Body of pancreas (tissue), 4 donors: ENCODE results near the gene CACNA1C. TPM values are rescaled to one million over a fixed set of nuclear protein-coding genes. Genes with fewer than 3 reads are reported as not detected.

Source experiments
- ATAC-seq: fragments of 150-250 bp; one replicate; pipeline ENCODE4 v1.9.1; 2016
- DNase-seq, 4 donors: peaks; one replicate each; pipeline ENCODE4 v3.0.0-alpha.2; 2019
- H3K27ac ChIP-seq, 4 donors: fragments of 200-600 bp; sonication (generic); 1 replicate in 3 of 4; 2 replicates in 1 of 4; pipeline versions ENCODE4 v1.5.1 to v1.6.1; 2016 to 2019; ENCODE audit warnings: mild to moderate bottlenecking in 1 of 4, mixed read lengths in 1 of 4, moderate library complexity in 1 of 4
- H3K27me3 ChIP-seq, 2 donors: fragments of 200-600 bp; sonication (generic); one replicate each; pipeline ENCODE4 v1.6.0; 2016; ENCODE audit warnings: mild to moderate bottlenecking in 1 of 2
- H3K36me3 ChIP-seq, 2 donors: fragments of 200-600 bp; sonication (generic); replicated peaks in 1 of 2; 2 replicates each; pipeline ENCODE4 v1.5.1; 2016; ENCODE audit warnings: low read depth in 2 of 2; ENCODE audit not compliant: insufficient read depth in 1 of 2
- H3K4me1 ChIP-seq: fragments of 200-600 bp; sonication (generic); one replicate; pipeline ENCODE4 v1.6.0; 2016
- H3K4me3 ChIP-seq, 2 donors: fragments of 200-600 bp; sonication (generic); 1 replicate in 1 of 2; 2 replicates in 1 of 2; pipeline ENCODE4 v1.5.1; 2016 to 2019
- H3K9me3 ChIP-seq, 3 donors: fragments of 200-600 bp; sonication (generic); 1 replicate in 2 of 3; 2 replicates in 1 of 3; pipeline ENCODE4 v1.5.1; 2016
- CTCF ChIP-seq, 7 experiments: fragments of 450-650 bp in 4 of 7; fragments of 200-600 bp in 3 of 7; sonication (generic) in 3 of 7; IDR thresholded peaks; one replicate each; pipeline ENCODE4 v1.5.1; 2016 to 2019; ENCODE audit warnings: antibody characterized with exemption in 7 of 7
- POLR2A ChIP-seq, 3 donors: fragments of 450-650 bp; IDR thresholded peaks; one replicate each; pipeline ENCODE4 v1.6.1; 2016; ENCODE audit warnings: antibody characterized with exemption in 3 of 3, mild to moderate bottlenecking in 2 of 3
- WGBS, 2 donors: methylation state at CpG; one replicate each; pipeline ENCODE4 v1.1.5; 2017; 5-methylcytosine and 5-hydroxymethylcytosine counted together
- intact Hi-C: fragments of 100-400 bp; cut with DNase I; formaldehyde crosslinking; loops from one replicate; pipeline ENCODE4 v1.15.1; 2023
- total RNA-seq, 2 donors: library from RNA; depleted of rRNA; stranded (reverse); fragments of >200 nt; gene quantifications; one replicate each; pipeline ENCODE4 v1.1.0, GENCODE V29; 2016

Gene CACNA1C
- total RNA-seq, 2 donors from 2014 or later: 2.3 to 4.4 TPM

- H3K27me3 ChIP-seq: no peaks in the 10 kb centered on the region
- H3K27ac ChIP-seq: no peak overlapping the region
- no peaks in the 10 kb centered on the region for H3K36me3 ChIP-seq
- no peaks in the 10 kb centered on the region for H3K4me1 ChIP-seq
- DNase-seq (no peak), ATAC-seq (no peak)
- TF ChIP-seq POLR2A (IDR thresholded peaks at IDR 0.05): no peak
- no peak for TF ChIP-seq CTCF (IDR thresholded peaks at IDR 0.05)
- WGBS, 2 donors: 55 to 64% methylated on average over 11 of the region's 11 CpGs
- H3K9me3 ChIP-seq: no peaks in the 10 kb centered on the region
- H3K4me3 ChIP-seq: no peak overlapping the region
- intact Hi-C loops: no loop called here
Observed at GRCh38 chr12:2492236-2492635, 439.4 kb downstream of the CACNA1C start.

GRCh38 chr12:2493086-2493485 is 440.3 kb downstream of the CACNA1C start:
- Histone ChIP-seq H3K27me3 (no peaks in the 10 kb centered on the region), H3K36me3 (no peaks in the 10 kb centered on the region), H3K9me3 (no peaks in the 10 kb centered on the region), H3K27ac (no peak overlapping the region), H3K4me1 (no peaks in the 10 kb centered on the region), H3K4me3 (no peak overlapping the region)
- TF ChIP-seq POLR2A (IDR thresholded peaks at IDR 0.05): no peak
- no peak for TF ChIP-seq CTCF (IDR thresholded peaks at IDR 0.05)
- no peak for DNase-seq
- 81 to 87% methylated on average over 15 to 16 of the region's 16 CpGs for WGBS, 2 donors
- intact Hi-C loops: no loop called here
- ATAC-seq: no peak

GRCh38 chr12:2494486-2495192 is 441.9 kb downstream of the CACNA1C start:
- TF ChIP-seq POLR2A (IDR thresholded peaks at IDR 0.05) (no peak), CTCF (IDR thresholded peaks at IDR 0.05) (no peak)
- Histone ChIP-seq H3K27me3 (no peaks in the 10 kb centered on the region), H3K27ac (peak overlapping the region in 2 of 4 donors; percentile 12 to 23), H3K36me3 (no peaks in the 10 kb centered on the region), H3K4me1 (no peaks in the 10 kb centered on the region), H3K9me3 (no peaks in the 10 kb centered on the region), H3K4me3 (no peak overlapping the region)
- DNase-seq (peak in 2 of 4 donors; percentile 18 to 40), ATAC-seq (peak; percentile 40)
- intact Hi-C loops: no loop called here
- 36 to 45% methylated on average over 8 of the region's 8 CpGs for WGBS, 2 donors

GRCh38 chr12:2495417-2496112 is 442.8 kb downstream of the CACNA1C start:
- no peak overlapping the region for H3K4me3 ChIP-seq
- ATAC-seq (no peak), DNase-seq (no peak)
- H3K4me1 ChIP-seq: no peaks in the 10 kb centered on the region
- intact Hi-C loops: no loop called here
- no peaks in the 10 kb centered on the region for H3K36me3 ChIP-seq
- WGBS, 2 donors: 70 to 72% methylated on average over 6 of the region's 6 CpGs
- H3K27ac ChIP-seq: no peak overlapping the region
- H3K9me3 ChIP-seq: no peaks in the 10 kb centered on the region
- TF ChIP-seq POLR2A (IDR thresholded peaks at IDR 0.05) (no peak), CTCF (IDR thresholded peaks at IDR 0.05) (no peak)
- no peaks in the 10 kb centered on the region for H3K27me3 ChIP-seq
